IMR-90 (cell line): Measurements from ENCODE around the gene FGF3. TPM values are rescaled to one million over a fixed set of nuclear protein-coding genes. Genes with fewer than 3 reads are reported as not detected.

Source experiments
- ATAC-seq: fragments of 200-7000 bp; cut with Tn5 transposase; 2 replicates; pipeline ENCODE4 v1.9.1; 2020; ENCODE audit warnings: low read depth, mild to moderate bottlenecking, moderate library complexity
- BruUV-seq: library from RNA; stranded (reverse); fragments of 400-500 nt; replicated peaks from 2 replicates; lab custom pipeline; 2021; lab: Mats Ljungman, UMichigan
- CTCF ChIA-PET: fragments of 300-600 bp; formaldehyde crosslinking; extraction: SDS; loops from one replicate; lab custom pipeline; 2021; ENCODE audit warnings: antibody characterized with exemption; lab: Yijun Ruan, JAX
- POLR2A ChIA-PET: fragments of 300-600 bp; sonication (Branson Sonifier 250); formaldehyde crosslinking; loops from one replicate; lab custom pipeline; 2022; ENCODE audit warnings: antibody characterized with exemption; ENCODE audit not compliant: unreplicated experiment; lab: Charles Lee
- DNase-seq: peaks from one replicate; pipeline ENCODE4 v3.0.0; 2013
- H2AFZ ChIP-seq: replicated peaks from 2 replicates; pipeline ENCODE3; 2013; ENCODE audit warnings: low read length, mild to moderate bottlenecking; ENCODE audit not compliant: poor library complexity
- H2AK5ac ChIP-seq: 2 replicates; pipeline ENCODE4 v1.6.1; 2013; ENCODE audit warnings: low read depth, low read length, inconsistent platforms
- H2AK9ac ChIP-seq: replicated peaks from 2 replicates; pipeline ENCODE3; 2013; ENCODE audit warnings: mild to moderate bottlenecking, low read depth, low read length, moderate library complexity; ENCODE audit not compliant: poor library complexity
- H2BK120ac ChIP-seq: 2 replicates; pipeline ENCODE4 v1.6.1; 2013; ENCODE audit warnings: low read depth, low read length, inconsistent platforms
- H2BK15ac ChIP-seq: 3 replicates; pipeline ENCODE4 v1.6.1; 2013; ENCODE audit warnings: low read depth, low read length, inconsistent platforms
- H2BK20ac ChIP-seq: 2 replicates; pipeline ENCODE4 v1.6.1; 2013; ENCODE audit warnings: low read depth, mild to moderate bottlenecking, inconsistent platforms, low read length, moderate library complexity
- H2BK5ac ChIP-seq: 2 replicates; pipeline ENCODE4 v1.6.1; 2013; ENCODE audit warnings: mild to moderate bottlenecking, low read depth, low read length, inconsistent platforms; ENCODE audit not compliant: poor library complexity, severe bottlenecking
- H3K14ac ChIP-seq: replicated peaks from 2 replicates; pipeline ENCODE4 v1.6.1; 2013; ENCODE audit warnings: low read depth, low read length, inconsistent platforms
- H3K18ac ChIP-seq: 2 replicates; pipeline ENCODE4 v1.6.1; 2013; ENCODE audit warnings: low read depth, low read length, control low read depth
- H3K23ac ChIP-seq: 2 replicates; pipeline ENCODE4 v1.6.1; 2013; ENCODE audit warnings: low read depth, low read length, inconsistent platforms
- H3K27ac ChIP-seq: 2 replicates; pipeline ENCODE4 v1.5.1; 2013; ENCODE audit warnings: mild to moderate bottlenecking, control low read depth, low read length; ENCODE audit not compliant: insufficient read depth
- H3K27me3 ChIP-seq: 2 replicates; pipeline ENCODE4 v1.6.1; 2013; ENCODE audit warnings: low read length; ENCODE audit not compliant: control insufficient read depth, insufficient read depth
- H3K36me3 ChIP-seq: 2 replicates; pipeline ENCODE4 v1.6.1; 2013; ENCODE audit warnings: low read length, mixed read lengths; ENCODE audit not compliant: control insufficient read depth, insufficient read depth
- H3K4ac ChIP-seq: 2 replicates; pipeline ENCODE4 v1.6.1; 2013; ENCODE audit warnings: low read depth, low read length, inconsistent platforms
- H3K4me1 ChIP-seq: 2 replicates; pipeline ENCODE4 v1.6.1; 2013; ENCODE audit warnings: low read length, mixed read lengths; ENCODE audit not compliant: control insufficient read depth, insufficient read depth
- H3K4me2 ChIP-seq: 2 replicates; pipeline ENCODE4 v1.6.1; 2013; ENCODE audit warnings: low read depth, mild to moderate bottlenecking, control low read depth, low read length, moderate library complexity
- H3K4me3 ChIP-seq: 2 replicates; pipeline ENCODE4 v1.5.1; 2013; ENCODE audit warnings: low read depth, mild to moderate bottlenecking, control low read depth, low read length, moderate library complexity; ENCODE audit not compliant: insufficient read depth
- H3K56ac ChIP-seq: 2 replicates; pipeline ENCODE4 v1.6.1; 2013; ENCODE audit warnings: low read length, inconsistent platforms; ENCODE audit not compliant: insufficient read depth; ENCODE audit errors: extremely low read depth
- H3K79me1 ChIP-seq, 2 experiments: 2 replicates each; pipeline ENCODE4 v1.6.1; 2013; ENCODE audit warnings: low read length in 2 of 2, inconsistent platforms in 1 of 2, low read depth in 1 of 2
- H3K9ac ChIP-seq: 2 replicates; pipeline ENCODE4 v1.6.1; 2013; ENCODE audit warnings: low read depth, low read length, control low read depth
- H3K9me1 ChIP-seq: 2 replicates; pipeline ENCODE4 v1.6.1; 2013; ENCODE audit warnings: low read length, inconsistent platforms; ENCODE audit not compliant: insufficient read depth
- H3K9me3 ChIP-seq: 2 replicates; pipeline ENCODE4 v1.6.1; 2013; ENCODE audit warnings: low read length; ENCODE audit not compliant: control insufficient read depth, insufficient read depth
- H4K20me1 ChIP-seq: 2 replicates; pipeline ENCODE4 v1.6.1; 2013; ENCODE audit warnings: low read length, inconsistent platforms; ENCODE audit not compliant: insufficient read depth
- H4K5ac ChIP-seq: 2 replicates; pipeline ENCODE4 v1.6.1; 2013; ENCODE audit warnings: mild to moderate bottlenecking, low read depth, low read length, control low read depth
- H4K8ac ChIP-seq, 2 experiments: 2 replicates each; pipeline ENCODE4 v1.6.1; 2013; ENCODE audit warnings: low read depth in 2 of 2, low read length in 2 of 2, control low read depth in 1 of 2, inconsistent platforms in 1 of 2
- H4K91ac ChIP-seq: 2 replicates; pipeline ENCODE4 v1.6.1; 2013; ENCODE audit warnings: low read depth, low read length, inconsistent platforms; ENCODE audit not compliant: insufficient read depth
- BHLHE40 ChIP-seq: fragments of 150-350 bp; IDR thresholded peaks from 2 replicates; pipeline ENCODE4 v1.6.1; 2016; ENCODE audit warnings: mild to moderate bottlenecking, low read depth, low read length
- CEBPB ChIP-seq: IDR thresholded peaks from 2 replicates; pipeline ENCODE4 v1.6.1; 2012; ENCODE audit warnings: low read depth, low read length, improper control_type of control experiment
- CHD1 ChIP-seq: IDR thresholded peaks from 2 replicates; pipeline ENCODE4 v1.6.1; 2012; ENCODE audit warnings: low read depth, low read length, improper control_type of control experiment
- FOS ChIP-seq: fragments of 150-350 bp; IDR thresholded peaks from 2 replicates; pipeline ENCODE4 v1.6.1; 2016; ENCODE audit warnings: low read depth, low read length
- MAFK ChIP-seq: IDR thresholded peaks from 2 replicates; pipeline ENCODE4 v1.6.1; 2012; ENCODE audit warnings: low read depth, low read length, improper control_type of control experiment
- MAZ ChIP-seq: IDR thresholded peaks from 2 replicates; pipeline ENCODE4 v1.6.1; 2012; ENCODE audit warnings: low read depth, mild to moderate bottlenecking, low read length, improper control_type of control experiment, moderate library complexity, borderline replicate concordance
- MXI1 ChIP-seq: IDR thresholded peaks from 2 replicates; pipeline ENCODE4 v1.6.1; 2012; ENCODE audit warnings: low read depth, mild to moderate bottlenecking, low read length, moderate library complexity, borderline replicate concordance
- NFE2L2 ChIP-seq: fragments of 150-350 bp; IDR thresholded peaks from 2 replicates; pipeline ENCODE4 v1.6.1; 2016; ENCODE audit warnings: low read depth, mild to moderate bottlenecking, low read length
- POLR2A ChIP-seq: IDR thresholded peaks from 2 replicates; pipeline ENCODE4 v1.6.1; 2012; ENCODE audit warnings: mild to moderate bottlenecking, low read depth, low read length
- RAD21 ChIP-seq: IDR thresholded peaks from 2 replicates; pipeline ENCODE4 v1.6.1; 2012; ENCODE audit warnings: low read length, improper control_type of control experiment
- RCOR1 ChIP-seq: IDR thresholded peaks from 2 replicates; pipeline ENCODE4 v1.6.1; 2012; ENCODE audit warnings: mild to moderate bottlenecking, low read length, improper control_type of control experiment; ENCODE audit not compliant: insufficient replicate concordance
- RFX5 ChIP-seq: IDR thresholded peaks from 2 replicates; pipeline ENCODE4 v1.8.0; 2012; ENCODE audit warnings: low read depth, mild to moderate bottlenecking, low read length, moderate library complexity
- SMC3 ChIP-seq: fragments of 150-350 bp; IDR thresholded peaks from 2 replicates; pipeline ENCODE4 v1.6.1; 2016; ENCODE audit warnings: low read depth, mild to moderate bottlenecking, antibody characterized with exemption, low read length, moderate library complexity
- WGBS, 2 experiments: methylation state at CpG; one replicate each; pipeline versions ENCODE4 v1.1.5 to v1.1.7; 2013; ENCODE audit warnings: missing lambda C conversion rate in 2 of 2; ENCODE audit not compliant: insufficient read length in 1 of 2; ENCODE audit errors: extremely low coverage in 2 of 2; 5-methylcytosine and 5-hydroxymethylcytosine counted together
- dilution Hi-C: fragments of 300-500 bp; cut with HindIII; formaldehyde crosslinking; loops from one replicate; pipeline ENCODE4 v1.14.3; 2018; ENCODE audit warnings: low sequenced_read_pairs; ENCODE audit not compliant: unreplicated experiment
- in situ Hi-C: fragments of 300-500 bp; cut with MboI; formaldehyde crosslinking; loops from 3 replicates; pipeline ENCODE4 v1.14.3; 2019; ENCODE audit warnings: low sequenced_read_pairs, inconsistent platforms, mixed read lengths
- intact Hi-C: fragments of 100-400 bp; cut with micrococcal nuclease; formaldehyde crosslinking; loops from 2 replicates; pipeline ENCODE4 v1.10.0; 2022
- polyA plus RNA-seq, 3 experiments: library from polyadenylated mRNA; depleted of rRNA; stranded (reverse); fragments of >200 nt; gene quantifications; 2 replicates each; pipeline ENCODE4 v1.2.3, GENCODE V29; 2012; ENCODE audit warnings: low replicate concordance in 1 of 3
- total RNA-seq: library from RNA; depleted of rRNA; stranded (reverse); fragments of >200 nt; gene quantifications from 2 replicates; pipeline ENCODE4 v1.2.3, GENCODE V29; 2012
- TF ChIP-seq, protein P1 (sequence below): conservative IDR thresholded peaks from 2 replicates; pipeline ENCODE4 v1.5.1; 2012; ENCODE audit warnings: mild to moderate bottlenecking, low read depth, low read length, improper control_type of control experiment
- TF ChIP-seq, protein P2 (sequence below): fragments of 150-350 bp; IDR thresholded peaks from 2 replicates; pipeline ENCODE4 v1.6.1; 2016; ENCODE audit warnings: low read depth, mild to moderate bottlenecking, low read length, moderate library complexity, borderline replicate concordance
- TF ChIP-seq, protein P3 (sequence below): fragments of 150-350 bp; IDR thresholded peaks from 2 replicates; pipeline ENCODE4 v1.6.1; 2017; ENCODE audit warnings: mild to moderate bottlenecking, antibody characterized with exemption, low read length, low read depth

FGF3 gene
- total and polyA plus RNA-seq, 2 of the 4 experiments (the other 2 are of a cell fraction) = not detected

DNA sequence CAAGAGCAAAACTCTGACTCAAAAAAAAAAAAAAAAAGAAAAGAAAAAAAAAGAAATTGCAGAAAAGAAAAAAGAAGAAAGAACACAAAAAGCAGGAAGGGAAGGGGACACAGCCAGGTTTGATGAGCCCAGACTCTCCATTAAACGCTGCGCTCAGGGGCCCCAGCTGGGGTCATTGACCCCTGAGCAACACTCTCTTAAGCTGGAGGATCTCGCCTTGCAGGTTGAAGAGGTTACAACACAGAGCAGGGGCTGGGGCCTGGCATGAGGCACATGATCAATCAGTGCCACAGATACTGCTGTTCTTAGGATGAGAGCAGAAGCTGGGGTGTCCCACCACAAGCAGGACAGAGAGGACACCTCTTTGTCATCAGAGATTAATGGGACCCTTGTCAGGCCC, 7.8 kb downstream of the FGF3 start:
- Histone ChIP-seq H3K18ac (no peak overlapping the region), H2AFZ (no peak overlapping the region), H3K23ac (no peak overlapping the region), H3K9ac (no peak overlapping the region), H4K91ac (no peak overlapping the region), H4K5ac (no peak overlapping the region), H3K4me2 (no peak overlapping the region), H3K79me1 (no peaks in the 10 kb centered on the region), H3K4me3 (no peak overlapping the region), H2AK5ac (no peak overlapping the region), H3K9me3 (peaks cover 2% of the 10 kb centered on the region; the same call in 1 of the 2 replicates), H3K27ac (no peak overlapping the region), H2AK9ac (no peak overlapping the region), H3K4me1 (no peaks in the 10 kb centered on the region; the same call in 1 of the 2 replicates), H2BK5ac (no peak overlapping the region), H4K20me1 (peaks cover 3% of the 10 kb centered on the region; the same call in 1 of the 2 replicates), H3K56ac (no peak overlapping the region), H4K8ac (no peak overlapping the region), H3K27me3 (peaks cover 45% of the 10 kb centered on the region), H3K14ac (no peak overlapping the region), H2BK120ac (no peak overlapping the region), H3K36me3 (no peaks in the 10 kb centered on the region), H3K9me1 (no peaks in the 10 kb centered on the region), H2BK20ac (no peak overlapping the region), H2BK15ac (no peak overlapping the region), H3K4ac (no peak overlapping the region)
- ChIA-PET CTCF (no interaction called here), POLR2A (no interaction called here)
- TF ChIP-seq RFX5 (no peak), POLR2A (no peak), MAZ (no peak), NFE2L2 (no peak), SMC3 (no peak), RAD21 (no peak), MAFK (no peak), MXI1 (no peak), CEBPB (no peak), BHLHE40 (no peak), FOS (no peak), CHD1 (no peak), RCOR1 (no peak)
- TF ChIP-seq, protein P1, sequence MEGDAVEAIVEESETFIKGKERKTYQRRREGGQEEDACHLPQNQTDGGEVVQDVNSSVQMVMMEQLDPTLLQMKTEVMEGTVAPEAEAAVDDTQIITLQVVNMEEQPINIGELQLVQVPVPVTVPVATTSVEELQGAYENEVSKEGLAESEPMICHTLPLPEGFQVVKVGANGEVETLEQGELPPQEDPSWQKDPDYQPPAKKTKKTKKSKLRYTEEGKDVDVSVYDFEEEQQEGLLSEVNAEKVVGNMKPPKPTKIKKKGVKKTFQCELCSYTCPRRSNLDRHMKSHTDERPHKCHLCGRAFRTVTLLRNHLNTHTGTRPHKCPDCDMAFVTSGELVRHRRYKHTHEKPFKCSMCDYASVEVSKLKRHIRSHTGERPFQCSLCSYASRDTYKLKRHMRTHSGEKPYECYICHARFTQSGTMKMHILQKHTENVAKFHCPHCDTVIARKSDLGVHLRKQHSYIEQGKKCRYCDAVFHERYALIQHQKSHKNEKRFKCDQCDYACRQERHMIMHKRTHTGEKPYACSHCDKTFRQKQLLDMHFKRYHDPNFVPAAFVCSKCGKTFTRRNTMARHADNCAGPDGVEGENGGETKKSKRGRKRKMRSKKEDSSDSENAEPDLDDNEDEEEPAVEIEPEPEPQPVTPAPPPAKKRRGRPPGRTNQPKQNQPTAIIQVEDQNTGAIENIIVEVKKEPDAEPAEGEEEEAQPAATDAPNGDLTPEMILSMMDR = no peak
- TF ChIP-seq, protein P2, sequence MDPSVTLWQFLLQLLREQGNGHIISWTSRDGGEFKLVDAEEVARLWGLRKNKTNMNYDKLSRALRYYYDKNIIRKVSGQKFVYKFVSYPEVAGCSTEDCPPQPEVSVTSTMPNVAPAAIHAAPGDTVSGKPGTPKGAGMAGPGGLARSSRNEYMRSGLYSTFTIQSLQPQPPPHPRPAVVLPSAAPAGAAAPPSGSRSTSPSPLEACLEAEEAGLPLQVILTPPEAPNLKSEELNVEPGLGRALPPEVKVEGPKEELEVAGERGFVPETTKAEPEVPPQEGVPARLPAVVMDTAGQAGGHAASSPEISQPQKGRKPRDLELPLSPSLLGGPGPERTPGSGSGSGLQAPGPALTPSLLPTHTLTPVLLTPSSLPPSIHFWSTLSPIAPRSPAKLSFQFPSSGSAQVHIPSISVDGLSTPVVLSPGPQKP = no peak
- TF ChIP-seq, protein P3, sequence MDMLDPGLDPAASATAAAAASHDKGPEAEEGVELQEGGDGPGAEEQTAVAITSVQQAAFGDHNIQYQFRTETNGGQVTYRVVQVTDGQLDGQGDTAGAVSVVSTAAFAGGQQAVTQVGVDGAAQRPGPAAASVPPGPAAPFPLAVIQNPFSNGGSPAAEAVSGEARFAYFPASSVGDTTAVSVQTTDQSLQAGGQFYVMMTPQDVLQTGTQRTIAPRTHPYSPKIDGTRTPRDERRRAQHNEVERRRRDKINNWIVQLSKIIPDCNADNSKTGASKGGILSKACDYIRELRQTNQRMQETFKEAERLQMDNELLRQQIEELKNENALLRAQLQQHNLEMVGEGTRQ = no peak
- in situ Hi-C loops = no loop called here
- dilution Hi-C loops = no loop called here
- intact Hi-C loops = no loop called here
- DNase-seq (no peak), ATAC-seq (no peak)
- WGBS, 2 experiments = 40% methylated on average over 1 of the region's 3 CpGs; no CpG with 5 or more reads in 1 of the 2 experiments
- BruUV-seq = no TSS peak
